Measurements from ENCODE around the gene LRRC28. TPM values are rescaled to one million over a fixed set of nuclear protein-coding genes. Genes with fewer than 3 reads are reported as not detected.

The LRRC28 gene
- total and polyA plus RNA-seq, 2 donors (not counting 1 experiment from before 2014, with no cell fraction given), result 13.3 to 31.8 TPM

DNA sequence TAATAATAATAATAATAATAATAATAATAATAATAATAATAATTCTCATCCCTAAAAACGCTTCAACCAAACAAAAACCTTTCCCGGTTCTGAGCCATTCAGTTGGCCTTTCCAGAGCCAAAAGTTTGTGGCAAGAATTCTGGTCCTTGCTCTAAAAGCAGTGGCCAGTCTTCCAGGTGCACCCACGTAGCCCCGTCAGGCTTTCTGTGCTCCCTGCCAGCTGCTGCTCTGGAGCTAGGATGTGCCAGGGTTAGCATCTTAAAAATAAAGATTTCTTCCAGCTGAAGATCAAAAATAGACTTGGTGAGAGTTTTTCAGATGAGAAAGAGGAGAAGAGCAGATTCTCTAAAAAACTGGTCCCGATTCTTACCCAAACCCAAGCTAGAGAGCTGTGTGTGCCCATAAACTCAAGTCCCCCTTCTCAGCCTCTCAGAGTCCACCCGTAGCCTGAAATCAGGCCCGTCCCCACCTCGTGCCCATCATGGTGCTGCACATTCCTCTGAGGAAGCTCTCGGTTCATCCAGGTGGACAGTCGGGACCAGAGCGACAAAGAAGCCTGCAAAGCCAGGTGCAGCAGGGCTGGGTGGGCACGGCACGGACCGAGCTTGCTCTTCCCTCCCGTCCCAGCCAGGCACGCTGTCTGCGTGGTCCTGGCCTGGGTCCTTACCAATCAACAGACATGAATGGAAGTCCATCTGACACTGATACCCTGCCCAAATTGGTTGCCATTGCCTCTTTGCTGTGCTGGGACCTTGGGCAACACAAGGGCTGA lies 155.6 kb downstream of the LRRC28 start:
- H3K4me3 ChIP-seq (ENCODE audit: control extremely low read depth in 1 of 5, extremely low read depth in 1 of 5, insufficient read depth in 1 of 5, low read depth in 2 of 5, low read length in 4 of 5), result no peak overlapping the region
- H3K27me3 Mint-ChIP-seq, result no peaks in the 10 kb centered on the region
- ChIA-PET POLR2A (no interaction called here), CTCF (interaction anchor here (1.5 to 4.7 kb wide), 2 partner anchors 161 to 298 kb away, joined by 4 to 44 read pairs; no protein-coding TSS in a partner anchor)
- WGBS (ENCODE audit: insufficient coverage), result 98% methylated on average over 16 of the region's 17 CpGs
- no peaks in the 10 kb centered on the region for H3K36me3 ChIP-seq (replicated peaks in 1 of 2; ENCODE audit: control extremely low read depth in 1 of 2, control insufficient read depth in 1 of 2, extremely low read depth in 1 of 2, insufficient read depth in 2 of 2, low read length in 1 of 2)
- intact Hi-C loops (cut with micrococcal nuclease), result loop anchor here (10.0 kb wide), 1 partner anchor 62 kb away; no protein-coding TSS in a partner anchor
- no peak overlapping the region for H3K4me2 ChIP-seq (replicated peaks; ENCODE audit: low read depth, low read length, poor library complexity, severe bottlenecking)
- no peak overlapping the region for H3K27ac Mint-ChIP-seq
- H3K9me3 Mint-ChIP-seq (ENCODE audit: insufficient read depth), result no peaks in the 10 kb centered on the region
- H3K79me2 ChIP-seq (ENCODE audit: control insufficient read depth, insufficient read depth, low read length), result no peaks in the 10 kb centered on the region
- H3K27ac ChIP-seq (ENCODE audit: low read length in 2 of 2), result no peak overlapping the region
- no peak for ATAC-seq (ENCODE audit: low read depth)
- H3K9ac ChIP-seq (ENCODE audit: low read length), result no peak overlapping the region
- no peak overlapping the region for H2AFZ ChIP-seq (ENCODE audit: insufficient read depth, low read depth, low read length, poor library complexity, severe bottlenecking)
- no peak for DNase-seq
- H3K4me3 Mint-ChIP-seq, result no peak overlapping the region
- H3K4me1 Mint-ChIP-seq, result peaks cover 3% of the 10 kb centered on the region
- H3K9me3 ChIP-seq (ENCODE audit: control extremely low read depth in 1 of 3, control insufficient read depth in 2 of 3, insufficient read depth in 1 of 3, low read length in 2 of 3), result no peaks in the 10 kb centered on the region
- no peaks in the 10 kb centered on the region for H4K20me1 ChIP-seq (ENCODE audit: control insufficient read depth, insufficient read depth, low read length, poor library complexity, severe bottlenecking)
- peaks cover 0 to 5% of the 10 kb centered on the region in 2 donors for H3K4me1 ChIP-seq (ENCODE audit: control insufficient read depth in 2 of 2, insufficient read depth in 2 of 2, low read length in 2 of 2)
- H3K27me3 ChIP-seq (replicated peaks in 1 of 4; ENCODE audit: control extremely low read depth in 1 of 4, control insufficient read depth in 3 of 4, insufficient read depth in 4 of 4, low read length in 3 of 4), result no peaks in the 10 kb centered on the region
- TF ChIP-seq EZH2 (IDR thresholded peaks at IDR 0.05; ENCODE audit: borderline replicate concordance, insufficient read depth, low read depth, low read length, poor library complexity, severe bottlenecking), result no peak
- TF ChIP-seq, protein P1, sequence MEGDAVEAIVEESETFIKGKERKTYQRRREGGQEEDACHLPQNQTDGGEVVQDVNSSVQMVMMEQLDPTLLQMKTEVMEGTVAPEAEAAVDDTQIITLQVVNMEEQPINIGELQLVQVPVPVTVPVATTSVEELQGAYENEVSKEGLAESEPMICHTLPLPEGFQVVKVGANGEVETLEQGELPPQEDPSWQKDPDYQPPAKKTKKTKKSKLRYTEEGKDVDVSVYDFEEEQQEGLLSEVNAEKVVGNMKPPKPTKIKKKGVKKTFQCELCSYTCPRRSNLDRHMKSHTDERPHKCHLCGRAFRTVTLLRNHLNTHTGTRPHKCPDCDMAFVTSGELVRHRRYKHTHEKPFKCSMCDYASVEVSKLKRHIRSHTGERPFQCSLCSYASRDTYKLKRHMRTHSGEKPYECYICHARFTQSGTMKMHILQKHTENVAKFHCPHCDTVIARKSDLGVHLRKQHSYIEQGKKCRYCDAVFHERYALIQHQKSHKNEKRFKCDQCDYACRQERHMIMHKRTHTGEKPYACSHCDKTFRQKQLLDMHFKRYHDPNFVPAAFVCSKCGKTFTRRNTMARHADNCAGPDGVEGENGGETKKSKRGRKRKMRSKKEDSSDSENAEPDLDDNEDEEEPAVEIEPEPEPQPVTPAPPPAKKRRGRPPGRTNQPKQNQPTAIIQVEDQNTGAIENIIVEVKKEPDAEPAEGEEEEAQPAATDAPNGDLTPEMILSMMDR (IDR thresholded peaks at IDR 0.05), result no peak

DNA sequence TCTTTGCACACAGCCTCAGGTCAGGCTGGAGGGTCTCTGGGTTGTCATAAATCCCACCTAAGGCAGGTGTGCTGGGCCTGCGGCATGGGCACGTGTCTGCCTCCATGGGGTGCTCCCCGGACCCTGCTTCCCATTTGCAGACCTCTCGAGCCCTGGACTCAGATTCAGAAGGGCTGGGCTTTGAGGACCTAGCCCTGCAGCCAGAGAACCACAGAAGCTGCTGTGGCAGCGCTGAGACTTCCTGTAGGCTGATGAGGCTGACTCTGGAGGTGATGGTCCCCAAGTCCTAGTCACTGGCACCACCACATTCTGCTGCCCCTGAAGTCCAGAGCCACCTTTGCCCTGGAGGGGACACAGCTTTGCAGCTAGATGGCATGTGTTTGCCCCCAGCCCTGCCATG lies 156.4 kb downstream of the LRRC28 start:
- no peak overlapping the region for H3K27ac ChIP-seq (ENCODE audit: low read length in 2 of 2)
- H4K20me1 ChIP-seq (ENCODE audit: control insufficient read depth, insufficient read depth, low read length, poor library complexity, severe bottlenecking), result no peaks in the 10 kb centered on the region
- no peak overlapping the region for H3K9ac ChIP-seq (ENCODE audit: low read length)
- H3K4me3 ChIP-seq (ENCODE audit: control extremely low read depth in 1 of 5, extremely low read depth in 1 of 5, insufficient read depth in 1 of 5, low read depth in 2 of 5, low read length in 4 of 5), result no peak overlapping the region
- no peak overlapping the region for H3K27ac Mint-ChIP-seq
- no peak overlapping the region for H3K4me3 Mint-ChIP-seq
- peaks cover 0 to 5% of the 10 kb centered on the region in 2 donors for H3K4me1 ChIP-seq (ENCODE audit: control insufficient read depth in 2 of 2, insufficient read depth in 2 of 2, low read length in 2 of 2)
- intact Hi-C loops (cut with micrococcal nuclease), result loop anchor here (10.0 kb wide), 1 partner anchor 63 kb away; no protein-coding TSS in a partner anchor
- H3K4me2 ChIP-seq (replicated peaks; ENCODE audit: low read depth, low read length, poor library complexity, severe bottlenecking), result no peak overlapping the region
- POLR2A ChIA-PET, result no interaction called here
- TF ChIP-seq, protein P1 (IDR thresholded peaks at IDR 0.05), result no peak
- TF ChIP-seq EZH2 (IDR thresholded peaks at IDR 0.05; ENCODE audit: borderline replicate concordance, insufficient read depth, low read depth, low read length, poor library complexity, severe bottlenecking), result no peak
- no peaks in the 10 kb centered on the region for H3K27me3 ChIP-seq (replicated peaks in 1 of 4; ENCODE audit: control extremely low read depth in 1 of 4, control insufficient read depth in 3 of 4, insufficient read depth in 4 of 4, low read length in 3 of 4)
- peaks cover 3% of the 10 kb centered on the region for H3K4me1 Mint-ChIP-seq
- CTCF ChIA-PET, result interaction anchor here (1.5 to 4.7 kb wide), 2 partner anchors 160 to 297 kb away, joined by 4 to 44 read pairs; no protein-coding TSS in a partner anchor
- no peaks in the 10 kb centered on the region for H3K9me3 Mint-ChIP-seq (ENCODE audit: insufficient read depth)
- H2AFZ ChIP-seq (ENCODE audit: insufficient read depth, low read depth, low read length, poor library complexity, severe bottlenecking), result no peak overlapping the region
- H3K36me3 ChIP-seq (replicated peaks in 1 of 2; ENCODE audit: control extremely low read depth in 1 of 2, control insufficient read depth in 1 of 2, extremely low read depth in 1 of 2, insufficient read depth in 2 of 2, low read length in 1 of 2), result no peaks in the 10 kb centered on the region
- no peaks in the 10 kb centered on the region for H3K9me3 ChIP-seq (ENCODE audit: control extremely low read depth in 1 of 3, control insufficient read depth in 2 of 3, insufficient read depth in 1 of 3, low read length in 2 of 3)
- no peak for ATAC-seq (ENCODE audit: low read depth)
- 84% methylated on average over 4 of the region's 5 CpGs for WGBS (ENCODE audit: insufficient coverage)
- H3K27me3 Mint-ChIP-seq, result no peaks in the 10 kb centered on the region
- no peaks in the 10 kb centered on the region for H3K79me2 ChIP-seq (ENCODE audit: control insufficient read depth, insufficient read depth, low read length)
- no peak for DNase-seq
